Neural cell (in vitro differentiated cells): ENCODE results near the gene KRT6A. TPM values are rescaled to one million over a fixed set of nuclear protein-coding genes. Genes with fewer than 3 reads are reported as not detected.

Experiments used
- H2AFZ ChIP-seq: fragments of 200-600, 300-800 bp; sonication (generic), shearing (Covaris generic); 2 replicates; pipeline ENCODE4 v1.6.0; 2014; ENCODE audit warnings: low read depth, mild to moderate bottlenecking, antibody characterized with exemption, low read length, moderate library complexity
- H3F3A ChIP-seq: fragments of 200-600 bp; shearing (Covaris generic); 2 replicates; pipeline ENCODE4 v1.6.1; 2016; ENCODE audit warnings: mild to moderate bottlenecking, moderate library complexity, mixed read lengths, antibody characterized with exemption, low read length; ENCODE audit not compliant: insufficient read depth, poor library complexity, severe bottlenecking
- H3K27ac ChIP-seq: fragments of 200-600, 300-800 bp; sonication (generic), shearing (Covaris generic); 2 replicates; pipeline ENCODE4 v1.5.1; 2014; ENCODE audit warnings: mild to moderate bottlenecking, low read length, moderate library complexity
- H3K27me3 ChIP-seq: fragments of 300-800, 200-600 bp; sonication (generic), shearing (Covaris generic); 2 replicates; pipeline ENCODE4 v1.6.0; 2014; ENCODE audit warnings: mild to moderate bottlenecking, low read depth, low read length, moderate library complexity; ENCODE audit not compliant: insufficient read depth
- H3K36me3 ChIP-seq: fragments of 300-800, 200-600 bp; sonication (generic), shearing (Covaris generic); 2 replicates; pipeline ENCODE4 v1.5.1; 2014; ENCODE audit warnings: mild to moderate bottlenecking, antibody characterized with exemption, low read length, moderate library complexity; ENCODE audit not compliant: insufficient read depth
- H3K4me2 ChIP-seq: fragments of 300-800, 200-600 bp; sonication (generic), shearing (Covaris generic); 2 replicates; pipeline ENCODE4 v1.6.0; 2014; ENCODE audit warnings: mild to moderate bottlenecking, low read length
- H3K4me3 ChIP-seq: fragments of 300-800, 200-600 bp; sonication (generic), shearing (Covaris generic); 2 replicates; pipeline ENCODE4 v1.5.1; 2014; ENCODE audit warnings: mild to moderate bottlenecking, low read length, moderate library complexity
- H3K79me2 ChIP-seq: fragments of 200-600 bp; shearing (Covaris generic); replicated peaks from 2 replicates; pipeline ENCODE4 v1.6.0; 2014; ENCODE audit warnings: mild to moderate bottlenecking, low read length, moderate library complexity; ENCODE audit not compliant: insufficient read depth
- H3K9ac ChIP-seq: fragments of 300-800, 200-600 bp; sonication (generic), shearing (Covaris generic); 2 replicates; pipeline ENCODE4 v1.6.1; 2016; ENCODE audit warnings: mild to moderate bottlenecking, low read length, mixed read lengths
- H3K9me2 ChIP-seq: fragments of 200-600 bp; shearing (Covaris generic); 2 replicates; pipeline ENCODE4 v1.6.1; 2016; ENCODE audit warnings: mild to moderate bottlenecking, low read length, mixed read lengths; ENCODE audit not compliant: insufficient read depth
- H3K9me3 ChIP-seq: fragments of 200-600, 300-800 bp; sonication (generic), shearing (Covaris generic); 2 replicates; pipeline ENCODE4 v1.6.1; 2016; ENCODE audit warnings: mild to moderate bottlenecking, mixed run types, low read length, moderate library complexity, mixed read lengths
- H4K20me1 ChIP-seq: fragments of 200-600 bp; shearing (Covaris generic); 2 replicates; pipeline ENCODE4 v1.6.1; 2016; ENCODE audit warnings: mild to moderate bottlenecking, mixed run types; ENCODE audit not compliant: insufficient read depth
- CTCF ChIP-seq: fragments of 450-650 bp; IDR thresholded peaks from 2 replicates; pipeline ENCODE4 v1.5.1; 2014; ENCODE audit warnings: antibody characterized with exemption, mild to moderate bottlenecking, moderate library complexity; ENCODE audit not compliant: poor library complexity, severe bottlenecking
- EZH2 ChIP-seq: fragments of 200-600, 300-800 bp; shearing (Covaris generic), sonication (generic); IDR thresholded peaks from 2 replicates; pipeline ENCODE4 v1.6.1; 2014; ENCODE audit warnings: antibody characterized with exemption, low read length, borderline replicate concordance, mild to moderate bottlenecking; ENCODE audit not compliant: insufficient read depth, poor library complexity, severe bottlenecking
- MXI1 ChIP-seq: fragments of 450-650 bp; conservative IDR thresholded peaks from 2 replicates; pipeline ENCODE4 v1.6.1; 2014; ENCODE audit warnings: antibody characterized with exemption, mild to moderate bottlenecking; ENCODE audit not compliant: poor library complexity, severe bottlenecking
- POLR2AphosphoS5 ChIP-seq: IDR thresholded peaks from 2 replicates; pipeline ENCODE4 v1.6.1; 2012
- RAD21 ChIP-seq: fragments of 450-650 bp; conservative IDR thresholded peaks from 2 replicates; pipeline ENCODE4 v1.6.1; 2014; ENCODE audit warnings: antibody characterized with exemption, mild to moderate bottlenecking, moderate library complexity
- REST ChIP-seq: IDR thresholded peaks from 2 replicates; pipeline ENCODE4 v1.6.1; 2012; ENCODE audit warnings: borderline replicate concordance
- TAF1 ChIP-seq: IDR thresholded peaks from 2 replicates; pipeline ENCODE4 v1.6.1; 2012; ENCODE audit warnings: low read depth
- polyA plus RNA-seq: library from polyadenylated mRNA; depleted of rRNA; stranded (reverse); fragments of >200 nt; gene quantifications from 2 replicates; pipeline ENCODE4 v1.2.3, GENCODE V29; 2014

The KRT6A gene
- polyA plus RNA-seq, 1 donor from 2014 or later: not detected

GRCh38 chr12:52527121-52527800 is 34.2 kb upstream of the KRT6A start:
- TF ChIP-seq RAD21 (no peak), CTCF (no peak), REST (no peak), MXI1 (no peak), TAF1 (no peak), EZH2 (no peak), POLR2AphosphoS5 (no peak)
- H3K4me3 ChIP-seq: no peak overlapping the region
- no peaks in the 10 kb centered on the region for H3K9me2 ChIP-seq
- no peaks in the 10 kb centered on the region for H3K36me3 ChIP-seq
- no peaks in the 10 kb centered on the region for H3K27me3 ChIP-seq
- H3K4me2 ChIP-seq: no peak overlapping the region
- no peak overlapping the region for H2AFZ ChIP-seq
- no peak overlapping the region for H3K9ac ChIP-seq
- no peaks in the 10 kb centered on the region for H3K79me2 ChIP-seq
- H3K9me3 ChIP-seq: no peaks in the 10 kb centered on the region
- H3F3A ChIP-seq: no peaks in the 10 kb centered on the region
- no peaks in the 10 kb centered on the region for H4K20me1 ChIP-seq
- no peak overlapping the region for H3K27ac ChIP-seq

- Histone ChIP-seq H3K79me2 (no peaks in the 10 kb centered on the region), H3K27ac (no peak overlapping the region), H3K36me3 (no peaks in the 10 kb centered on the region), H4K20me1 (no peaks in the 10 kb centered on the region), H3F3A (no peaks in the 10 kb centered on the region), H3K9me3 (no peaks in the 10 kb centered on the region), H2AFZ (no peak overlapping the region), H3K27me3 (no peaks in the 10 kb centered on the region), H3K9ac (no peak overlapping the region), H3K9me2 (no peaks in the 10 kb centered on the region), H3K4me2 (no peak overlapping the region), H3K4me3 (no peak overlapping the region)
- no peak for TF ChIP-seq MXI1
- TF ChIP-seq POLR2AphosphoS5: no peak
- no peak for TF ChIP-seq EZH2
- TF ChIP-seq REST: no peak
Measured at GRCh38 chr12:52526511-52526951, 33.5 kb upstream of the KRT6A start.
